Measurements from ENCODE around the gene TOMM34. TPM values are rescaled to one million over a fixed set of nuclear protein-coding genes. Genes with fewer than 3 reads are reported as not detected.

Gene TOMM34
- total and polyA plus RNA-seq, 4 donors, result 5.1 to 13.4 (median 9.8) TPM

DNA sequence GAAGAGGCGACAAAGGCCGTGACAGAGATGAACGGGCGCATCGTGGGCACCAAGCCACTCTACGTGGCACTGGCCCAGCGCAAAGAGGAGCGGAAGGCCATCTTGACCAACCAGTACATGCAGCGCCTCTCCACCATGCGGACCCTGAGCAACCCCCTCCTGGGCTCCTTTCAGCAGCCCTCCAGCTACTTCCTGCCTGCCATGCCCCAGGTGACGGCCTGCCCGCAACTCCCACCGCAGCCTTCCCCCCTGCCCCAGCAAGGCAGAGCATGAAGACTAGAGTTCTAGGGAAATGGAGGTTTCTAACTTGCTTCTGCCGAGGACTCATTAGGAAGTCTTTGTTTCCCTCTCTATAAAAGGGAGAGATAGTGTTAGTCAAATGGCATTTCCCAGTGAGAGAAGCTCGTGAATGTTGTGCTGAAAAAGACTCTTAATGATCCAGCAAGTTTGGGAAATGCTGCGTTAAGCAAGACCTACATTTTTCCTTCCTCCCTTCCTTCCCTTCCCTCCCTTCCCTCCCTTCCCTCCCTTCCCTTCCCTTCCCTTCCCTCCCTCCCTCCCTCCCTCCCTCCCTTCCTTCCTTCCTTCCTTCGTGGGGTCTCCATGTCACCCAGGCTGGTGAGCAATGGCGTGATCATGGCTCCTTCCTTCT lies 29.6 kb downstream of the TOMM34 start:
- H3K9me3 ChIP-seq (ENCODE audit: control insufficient read depth, low read length), result no peaks in the 10 kb centered on the region
- no peak overlapping the region for H3K27ac ChIP-seq (ENCODE audit: low read depth in 1 of 2, low read length in 2 of 2)
- DNase-seq (no peak), ATAC-seq (ENCODE audit: low FRiP score) (no peak)
- 95 to 98% methylated on average over 16 to 18 of the region's 18 CpGs for WGBS, 2 donors
- H3K4me1 ChIP-seq (ENCODE audit: control insufficient read depth in 1 of 2, insufficient read depth in 2 of 2, low read length in 2 of 2), result no peaks in the 10 kb centered on the region
- no peaks in the 10 kb centered on the region for H3K27me3 ChIP-seq (ENCODE audit: control insufficient read depth in 1 of 2, insufficient read depth in 2 of 2, low read length in 1 of 2)
- no peak overlapping the region for H3K4me3 ChIP-seq (ENCODE audit: low read length in 2 of 2)
- H3K36me3 ChIP-seq (ENCODE audit: control insufficient read depth in 1 of 2, insufficient read depth in 2 of 2, low read length in 1 of 2), result no peaks in the 10 kb centered on the region
- intact Hi-C loops (cut with DNase I), result no loop called here

DNA sequence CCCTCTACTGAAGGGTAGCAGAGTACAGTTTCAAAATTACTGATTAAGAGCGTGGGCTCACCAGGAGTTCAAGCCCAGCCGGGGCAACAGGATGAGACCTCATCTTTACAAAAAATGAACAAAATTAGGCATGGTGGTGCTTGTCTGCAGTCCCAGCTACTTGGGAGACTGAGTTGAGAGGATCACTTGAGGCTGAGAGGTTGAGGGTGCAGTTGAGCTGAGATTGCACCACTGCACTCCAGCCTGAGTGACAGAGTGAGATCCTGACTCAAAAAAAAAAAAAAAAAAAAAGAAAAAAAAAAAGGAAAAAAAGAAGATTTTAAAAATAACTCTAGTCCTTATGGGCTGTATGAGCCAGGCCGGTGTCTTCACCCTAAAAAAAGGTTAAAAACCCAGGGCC lies 31.6 kb downstream of the TOMM34 start:
- Histone ChIP-seq H3K36me3 (ENCODE audit: control insufficient read depth in 1 of 2, insufficient read depth in 2 of 2, low read length in 1 of 2) (no peaks in the 10 kb centered on the region), H3K27me3 (ENCODE audit: control insufficient read depth in 1 of 2, insufficient read depth in 2 of 2, low read length in 1 of 2) (no peaks in the 10 kb centered on the region), H3K27ac (ENCODE audit: low read depth in 1 of 2, low read length in 2 of 2) (no peak overlapping the region), H3K4me1 (ENCODE audit: control insufficient read depth in 1 of 2, insufficient read depth in 2 of 2, low read length in 2 of 2) (no peaks in the 10 kb centered on the region), H3K9me3 (ENCODE audit: control insufficient read depth, low read length) (no peaks in the 10 kb centered on the region), H3K4me3 (ENCODE audit: low read length in 2 of 2) (no peak overlapping the region)
- DNase-seq (no peak), ATAC-seq (ENCODE audit: low FRiP score) (no peak)
- WGBS, 2 donors, result 75 to 77% methylated on average over 3 of the region's 3 CpGs
- intact Hi-C loops (cut with DNase I), result no loop called here

DNA sequence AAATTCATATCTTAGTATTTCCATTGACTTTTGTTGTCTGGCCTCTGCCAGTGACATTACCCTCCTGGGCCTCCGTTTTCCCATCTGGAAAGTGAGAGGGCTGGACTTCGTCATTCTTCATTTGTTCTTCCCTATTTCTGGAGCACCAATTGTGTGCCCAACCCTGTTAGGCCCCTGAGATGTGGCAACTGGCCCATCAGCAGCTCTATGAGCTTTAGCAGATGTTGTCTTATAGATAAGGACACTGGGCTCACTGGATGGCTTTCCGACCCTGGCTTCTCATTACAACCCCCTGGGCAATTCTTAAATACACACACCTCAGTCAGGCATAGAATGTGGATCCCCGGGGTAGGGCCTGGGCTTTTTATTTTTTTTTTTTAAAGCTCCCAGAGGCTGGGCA lies 35.7 kb downstream of the TOMM34 start:
- no peak for ATAC-seq (ENCODE audit: low FRiP score)
- no peaks in the 10 kb centered on the region for H3K4me1 ChIP-seq (ENCODE audit: control insufficient read depth in 1 of 2, insufficient read depth in 2 of 2, low read length in 2 of 2)

DNA sequence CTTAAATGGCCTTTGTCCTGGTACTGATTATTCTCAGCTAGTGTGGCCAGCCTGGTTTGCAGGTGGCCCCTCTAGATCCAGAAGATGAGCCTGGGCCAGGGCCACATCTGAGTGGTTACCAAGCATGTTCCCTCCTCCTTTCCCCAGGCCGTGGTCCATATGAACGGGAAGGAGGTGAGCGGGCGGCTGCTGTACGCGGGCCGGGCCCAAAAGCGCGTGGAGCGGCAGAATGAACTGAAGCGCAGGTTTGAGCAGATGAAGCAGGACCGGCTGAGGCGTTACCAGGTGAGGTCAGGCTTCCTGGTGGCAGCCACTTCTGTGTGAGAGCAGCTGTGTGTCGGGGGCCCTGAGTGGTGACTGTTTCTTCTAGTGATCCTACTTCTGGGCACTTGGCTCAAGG lies 38.8 kb downstream of the TOMM34 start:
- Histone ChIP-seq H3K4me3 (ENCODE audit: low read length in 2 of 2) (no peak overlapping the region), H3K27me3 (ENCODE audit: control insufficient read depth in 1 of 2, insufficient read depth in 2 of 2, low read length in 1 of 2) (no peaks in the 10 kb centered on the region), H3K4me1 (ENCODE audit: control insufficient read depth in 1 of 2, insufficient read depth in 2 of 2, low read length in 2 of 2) (no peaks in the 10 kb centered on the region), H3K36me3 (ENCODE audit: control insufficient read depth in 1 of 2, insufficient read depth in 2 of 2, low read length in 1 of 2) (no peaks in the 10 kb centered on the region), H3K27ac (ENCODE audit: low read depth in 1 of 2, low read length in 2 of 2) (no peak overlapping the region), H3K9me3 (ENCODE audit: control insufficient read depth, low read length) (no peaks in the 10 kb centered on the region)
- no peak for ATAC-seq (ENCODE audit: low FRiP score)
- DNase-seq, result no peak
- intact Hi-C loops (cut with DNase I), result no loop called here
- WGBS, 2 donors, result 97 to 98% methylated on average over 14 of the region's 14 CpGs

More for the DNA sequence above, 35.7 kb downstream of the TOMM34 start:
- no peaks in the 10 kb centered on the region for H3K9me3 ChIP-seq (ENCODE audit: control insufficient read depth, low read length)
- DNase-seq, result no peak
- intact Hi-C loops (cut with DNase I), result no loop called here
- no peaks in the 10 kb centered on the region for H3K36me3 ChIP-seq (ENCODE audit: control insufficient read depth in 1 of 2, insufficient read depth in 2 of 2, low read length in 1 of 2)
- H3K4me3 ChIP-seq (ENCODE audit: low read length in 2 of 2), result no peak overlapping the region
- WGBS, 2 donors, result 60 to 68% methylated on average over 4 of the region's 4 CpGs
- H3K27ac ChIP-seq (ENCODE audit: low read depth in 1 of 2, low read length in 2 of 2), result no peak overlapping the region
- no peaks in the 10 kb centered on the region for H3K27me3 ChIP-seq (ENCODE audit: control insufficient read depth in 1 of 2, insufficient read depth in 2 of 2, low read length in 1 of 2)

DNA sequence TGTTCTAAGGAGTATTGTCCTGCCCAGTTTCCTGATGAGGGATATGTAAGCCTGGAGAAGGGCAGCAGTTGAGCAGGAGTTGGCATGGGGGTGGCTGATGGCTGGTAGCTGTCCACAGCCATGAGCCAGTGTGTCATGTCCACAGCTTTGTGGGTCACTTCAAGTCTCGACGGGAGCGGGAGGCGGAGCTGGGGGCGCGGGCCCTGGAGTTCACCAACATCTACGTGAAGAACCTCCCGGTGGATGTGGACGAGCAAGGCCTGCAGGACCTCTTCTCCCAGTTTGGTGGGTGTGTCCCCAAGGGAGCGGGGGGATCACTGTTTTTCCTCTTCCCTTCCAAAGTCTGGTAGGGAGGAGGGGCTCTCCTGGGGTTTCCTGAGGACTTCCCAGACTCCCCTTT lies 41.4 kb downstream of the TOMM34 start:
- no peaks in the 10 kb centered on the region for H3K4me1 ChIP-seq (ENCODE audit: control insufficient read depth in 1 of 2, insufficient read depth in 2 of 2, low read length in 2 of 2)
- no peak overlapping the region for H3K4me3 ChIP-seq (ENCODE audit: low read length in 2 of 2)
- no peaks in the 10 kb centered on the region for H3K27me3 ChIP-seq (ENCODE audit: control insufficient read depth in 1 of 2, insufficient read depth in 2 of 2, low read length in 1 of 2)
- 91 to 94% methylated on average over 10 of the region's 10 CpGs for WGBS, 2 donors
- H3K36me3 ChIP-seq (ENCODE audit: control insufficient read depth in 1 of 2, insufficient read depth in 2 of 2, low read length in 1 of 2), result no peaks in the 10 kb centered on the region
- intact Hi-C loops (cut with DNase I), result no loop called here
- DNase-seq (no peak), ATAC-seq (ENCODE audit: low FRiP score) (no peak)
- no peaks in the 10 kb centered on the region for H3K9me3 ChIP-seq (ENCODE audit: control insufficient read depth, low read length)
- H3K27ac ChIP-seq (ENCODE audit: low read depth in 1 of 2, low read length in 2 of 2), result no peak overlapping the region

DNA sequence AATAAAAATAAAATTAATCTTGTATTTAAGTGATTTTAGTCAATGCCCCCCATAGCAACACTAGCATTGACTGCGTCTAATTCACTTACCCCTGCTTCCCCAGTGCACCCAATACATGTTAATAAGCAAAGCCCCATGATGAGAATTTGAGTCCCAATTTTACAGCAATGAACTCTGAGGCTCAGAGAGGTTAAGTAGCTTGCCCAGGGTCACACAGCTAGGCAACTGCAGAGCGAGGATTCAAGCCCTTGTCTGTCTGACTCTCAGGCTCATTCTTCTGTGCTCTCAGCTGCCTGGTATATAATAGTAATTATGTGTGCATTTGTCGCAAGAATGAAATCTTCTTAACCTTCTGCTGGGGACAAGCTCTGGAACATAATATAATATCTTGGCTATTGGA lies 41.9 kb downstream of the TOMM34 start:
- Histone ChIP-seq H3K4me3 (ENCODE audit: low read length in 2 of 2) (no peak overlapping the region), H3K4me1 (ENCODE audit: control insufficient read depth in 1 of 2, insufficient read depth in 2 of 2, low read length in 2 of 2) (no peaks in the 10 kb centered on the region), H3K27me3 (ENCODE audit: control insufficient read depth in 1 of 2, insufficient read depth in 2 of 2, low read length in 1 of 2) (no peaks in the 10 kb centered on the region), H3K27ac (ENCODE audit: low read depth in 1 of 2, low read length in 2 of 2) (no peak overlapping the region), H3K9me3 (ENCODE audit: control insufficient read depth, low read length) (no peaks in the 10 kb centered on the region), H3K36me3 (ENCODE audit: control insufficient read depth in 1 of 2, insufficient read depth in 2 of 2, low read length in 1 of 2) (no peaks in the 10 kb centered on the region)
- DNase-seq, result no peak
- 96 to 99% methylated on average over 3 of the region's 3 CpGs for WGBS, 2 donors
- intact Hi-C loops (cut with DNase I), result no loop called here
- ATAC-seq (ENCODE audit: low FRiP score), result no peak

DNA sequence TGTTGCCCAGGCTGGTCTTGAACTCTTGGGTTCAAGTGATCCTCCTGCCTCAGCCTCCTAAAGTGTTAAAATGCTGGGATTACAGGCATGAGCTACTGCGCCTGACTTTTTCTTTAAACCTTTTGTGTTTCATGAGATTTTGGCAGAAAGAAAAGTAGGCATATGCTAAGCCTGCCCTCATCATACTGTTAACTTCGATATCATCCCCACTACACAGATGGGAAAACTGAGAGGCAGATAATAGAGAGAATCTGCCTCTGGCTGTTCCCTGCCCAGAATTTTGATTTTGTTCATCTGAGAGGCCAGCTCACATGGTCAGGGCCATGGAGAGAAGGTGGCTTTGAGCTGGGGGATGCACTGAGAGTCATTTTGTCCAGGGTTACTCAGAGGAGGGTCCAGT lies 42.8 kb downstream of the TOMM34 start:
- no peaks in the 10 kb centered on the region for H3K4me1 ChIP-seq (ENCODE audit: control insufficient read depth in 1 of 2, insufficient read depth in 2 of 2, low read length in 2 of 2)
- DNase-seq, result no peak
- H3K27me3 ChIP-seq (ENCODE audit: control insufficient read depth in 1 of 2, insufficient read depth in 2 of 2, low read length in 1 of 2), result no peaks in the 10 kb centered on the region
- 91 to 98% methylated on average over 2 of the region's 2 CpGs for WGBS, 2 donors
- no peak overlapping the region for H3K4me3 ChIP-seq (ENCODE audit: low read length in 2 of 2)
- no peaks in the 10 kb centered on the region for H3K9me3 ChIP-seq (ENCODE audit: control insufficient read depth, low read length)
- peaks cover 0 to 2% of the 10 kb centered on the region in 2 donors for H3K36me3 ChIP-seq (ENCODE audit: control insufficient read depth in 1 of 2, insufficient read depth in 2 of 2, low read length in 1 of 2)
- H3K27ac ChIP-seq (ENCODE audit: low read depth in 1 of 2, low read length in 2 of 2), result no peak overlapping the region
- intact Hi-C loops (cut with DNase I), result no loop called here
- ATAC-seq (ENCODE audit: low FRiP score), result no peak

DNA sequence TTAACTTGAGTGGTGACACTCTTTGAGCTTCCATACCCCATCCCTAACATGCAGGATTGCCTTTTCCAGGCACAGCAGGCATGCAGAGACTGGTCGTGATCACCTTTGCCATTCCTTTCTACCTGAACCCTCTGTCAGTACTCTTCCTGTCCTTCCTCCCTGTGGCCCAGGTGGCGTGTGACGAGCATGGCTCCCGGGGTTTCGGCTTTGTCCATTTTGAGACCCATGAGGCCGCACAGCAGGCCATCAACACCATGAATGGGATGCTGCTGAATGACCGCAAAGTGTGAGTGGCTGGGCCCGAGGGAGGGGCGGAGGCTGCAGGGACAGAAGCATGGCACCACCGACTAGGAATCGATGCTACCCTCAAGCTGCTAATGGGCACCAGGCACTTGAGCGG lies 43.6 kb downstream of the TOMM34 start:
- no peak for DNase-seq
- Histone ChIP-seq H3K27ac (ENCODE audit: low read depth in 1 of 2, low read length in 2 of 2) (no peak overlapping the region), H3K27me3 (ENCODE audit: control insufficient read depth in 1 of 2, insufficient read depth in 2 of 2, low read length in 1 of 2) (no peaks in the 10 kb centered on the region), H3K9me3 (ENCODE audit: control insufficient read depth, low read length) (no peaks in the 10 kb centered on the region), H3K4me1 (ENCODE audit: control insufficient read depth in 1 of 2, insufficient read depth in 2 of 2, low read length in 2 of 2) (no peaks in the 10 kb centered on the region), H3K4me3 (ENCODE audit: low read length in 2 of 2) (no peak overlapping the region), H3K36me3 (ENCODE audit: control insufficient read depth in 1 of 2, insufficient read depth in 2 of 2, low read length in 1 of 2) (peaks cover 0 to 2% of the 10 kb centered on the region in 2 donors)
- 93% methylated on average over 12 of the region's 12 CpGs for WGBS, 2 donors
- intact Hi-C loops (cut with DNase I), result no loop called here
- ATAC-seq (ENCODE audit: low FRiP score), result no peak

DNA sequence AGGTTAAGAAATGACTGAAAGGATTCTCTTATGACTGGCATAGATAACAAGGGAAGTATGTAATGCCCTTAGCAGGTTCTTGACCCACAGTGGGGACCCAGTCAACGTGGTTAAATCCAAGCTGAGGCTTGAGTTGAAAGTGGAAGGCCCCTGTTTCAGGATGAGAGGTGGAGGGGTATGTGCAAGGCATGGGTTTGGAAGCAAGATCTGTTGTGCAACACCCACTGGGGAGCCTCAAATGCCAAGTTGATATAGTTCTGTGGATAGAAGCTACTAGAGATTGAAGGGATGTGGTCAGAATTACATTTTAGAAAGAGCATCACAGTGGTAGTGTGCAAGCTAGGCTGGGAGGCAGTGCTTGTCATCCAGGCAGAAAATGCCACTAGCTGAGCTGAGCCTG lies 45.3 kb downstream of the TOMM34 start:
- WGBS, 2 donors, result 84 to 91% methylated on average over 1 of the region's 1 CpG
- Histone ChIP-seq H3K36me3 (ENCODE audit: control insufficient read depth in 1 of 2, insufficient read depth in 2 of 2, low read length in 1 of 2) (peaks cover 0 to 2% of the 10 kb centered on the region in 2 donors), H3K4me3 (ENCODE audit: low read length in 2 of 2) (no peak overlapping the region), H3K27me3 (ENCODE audit: control insufficient read depth in 1 of 2, insufficient read depth in 2 of 2, low read length in 1 of 2) (no peaks in the 10 kb centered on the region), H3K4me1 (ENCODE audit: control insufficient read depth in 1 of 2, insufficient read depth in 2 of 2, low read length in 2 of 2) (no peaks in the 10 kb centered on the region), H3K9me3 (ENCODE audit: control insufficient read depth, low read length) (no peaks in the 10 kb centered on the region), H3K27ac (ENCODE audit: low read depth in 1 of 2, low read length in 2 of 2) (no peak overlapping the region)
- ATAC-seq (ENCODE audit: low FRiP score) (no peak), DNase-seq (no peak)
- intact Hi-C loops (cut with DNase I), result no loop called here

All from aorta (tissue), 5 donors.